HG03039 (cell line): ENCODE results near the gene RAPH1.
"Not testable (repeated sequence)": the region's sequence is repeated elsewhere in the genome, so short reads cannot be mapped to it uniquely, and the experiment has no call there.

ENCODE experiments used
- ATAC-seq: cut with Tn5 transposase; IDR thresholded peaks from one replicate; pipeline ENCODE4 v1.9.1; 2021; ENCODE audit warnings: mild to moderate bottlenecking, moderate library complexity; ENCODE audit not compliant: unreplicated experiment

RAPH1 gene

DNA sequence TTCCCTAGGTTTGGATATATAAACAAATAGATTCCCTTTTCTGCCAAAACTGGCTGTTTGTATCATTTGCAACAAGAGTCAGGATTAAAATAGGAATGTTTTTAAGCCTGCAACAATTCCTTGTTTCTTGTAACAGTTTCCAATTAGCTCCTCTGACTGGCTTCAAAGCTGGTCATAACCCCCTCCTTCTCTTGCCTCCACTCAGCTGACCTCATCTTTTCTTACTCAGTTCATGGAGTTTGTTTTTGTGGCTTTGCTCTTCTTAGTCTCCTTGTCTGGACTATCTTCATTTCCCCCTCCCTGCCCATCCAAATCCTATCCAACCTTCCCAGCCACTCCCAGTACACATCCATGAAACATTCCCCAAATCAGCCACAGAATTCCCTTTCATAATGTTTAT is 14.3 kb upstream of the RAPH1 start:
- no peak for ATAC-seq

DNA sequence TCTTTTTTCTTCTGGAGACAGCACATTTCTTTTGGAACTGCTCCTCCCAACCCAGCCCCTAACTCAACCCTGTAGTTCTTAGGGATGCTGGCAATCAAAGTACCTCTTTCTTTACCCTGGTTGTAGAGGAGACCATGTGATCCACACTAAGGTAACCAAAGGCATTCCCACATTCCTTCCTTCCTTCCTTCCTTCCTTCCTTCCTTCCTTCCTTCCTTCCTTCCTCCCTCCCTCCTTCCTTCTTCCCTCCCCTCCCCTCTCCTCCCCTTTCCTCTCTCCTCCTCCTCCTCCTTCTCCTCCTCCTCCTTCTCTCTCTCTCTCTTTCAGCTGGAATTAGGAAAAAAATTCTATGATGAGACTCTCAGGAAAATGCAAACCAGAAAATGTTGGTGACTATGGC is 13.8 kb upstream of the RAPH1 start:
- no peak for ATAC-seq

DNA sequence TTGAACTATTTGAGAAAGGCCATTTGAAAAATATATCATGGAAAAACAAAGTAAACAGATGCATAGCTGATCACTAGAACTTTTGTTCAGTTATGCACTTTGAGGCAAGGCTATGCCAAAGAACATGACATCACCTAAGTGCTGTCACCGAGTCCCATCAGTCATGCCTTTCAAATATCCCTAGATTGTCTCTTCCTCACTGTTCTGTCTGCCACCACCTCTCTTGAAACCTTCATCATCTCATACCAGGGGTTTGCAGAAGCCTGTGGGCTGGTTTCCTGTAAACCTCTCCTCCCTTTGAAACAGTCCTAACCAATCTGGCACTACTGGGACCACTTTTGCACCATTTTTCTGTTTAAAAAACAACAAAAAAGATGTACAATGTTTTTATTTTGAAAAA is 12.3 kb upstream of the RAPH1 start:
- no peak for ATAC-seq

DNA sequence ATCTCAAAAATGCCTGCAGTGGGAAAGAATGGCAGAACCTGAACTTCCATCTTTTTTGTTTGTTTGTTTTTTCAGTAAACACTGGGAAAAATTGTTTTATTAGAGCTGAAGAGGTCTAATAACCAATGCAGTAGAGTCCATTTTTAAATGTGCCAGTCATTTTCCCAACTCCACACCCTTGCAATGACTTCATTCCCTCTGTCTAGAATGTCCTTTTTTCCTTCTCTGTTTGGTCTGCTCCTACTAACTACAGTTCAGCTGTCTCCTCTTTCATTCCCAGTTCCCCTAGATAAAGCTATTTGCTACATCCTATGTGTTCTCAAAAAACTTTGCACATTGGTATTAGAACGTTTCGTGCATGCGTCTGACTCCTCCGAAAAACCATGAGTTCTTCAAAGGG is 9.3 kb upstream of the RAPH1 start:
- ATAC-seq, result no peak

DNA sequence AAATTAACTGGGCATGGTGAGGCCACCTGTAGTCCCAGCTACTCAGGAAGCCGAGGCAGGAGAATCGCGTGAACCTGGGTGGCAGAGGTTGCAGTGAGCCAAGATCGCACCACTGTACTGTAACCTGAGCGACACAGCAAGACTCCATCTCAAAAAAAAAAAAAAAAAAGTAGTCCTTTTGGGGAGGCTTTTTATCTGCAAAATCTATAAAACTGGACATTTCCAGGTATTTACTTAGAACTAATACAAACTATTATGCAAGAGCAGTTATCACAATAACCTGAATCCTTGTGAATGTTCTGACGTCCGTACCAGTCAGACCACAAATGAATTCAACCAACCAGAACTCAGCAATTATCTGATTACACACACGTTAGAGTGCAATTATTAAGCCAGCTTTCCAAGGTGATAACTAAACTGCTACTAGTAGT is 8.8 kb upstream of the RAPH1 start:
- ATAC-seq, result no peak

DNA sequence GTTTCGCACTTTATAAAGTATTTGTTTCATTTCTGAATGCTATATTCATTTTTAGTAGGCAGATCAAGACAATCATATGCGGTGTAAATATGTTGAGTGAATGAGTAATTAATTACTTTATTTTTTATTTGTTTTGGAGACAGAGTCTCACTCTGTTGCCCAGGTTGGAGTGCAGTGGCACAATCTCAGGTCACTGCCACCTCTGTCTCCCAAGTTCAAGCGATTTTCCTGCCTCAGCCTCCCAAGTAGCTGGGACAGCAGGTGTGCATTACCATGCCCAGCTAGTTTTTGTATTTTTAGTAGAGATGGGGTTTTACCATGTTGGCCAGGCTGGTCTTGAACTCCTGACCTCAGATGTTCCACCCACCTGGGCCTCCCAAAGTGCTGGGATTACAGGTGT is 5.5 kb upstream of the RAPH1 start:
- not testable (repeated sequence) for ATAC-seq

DNA sequence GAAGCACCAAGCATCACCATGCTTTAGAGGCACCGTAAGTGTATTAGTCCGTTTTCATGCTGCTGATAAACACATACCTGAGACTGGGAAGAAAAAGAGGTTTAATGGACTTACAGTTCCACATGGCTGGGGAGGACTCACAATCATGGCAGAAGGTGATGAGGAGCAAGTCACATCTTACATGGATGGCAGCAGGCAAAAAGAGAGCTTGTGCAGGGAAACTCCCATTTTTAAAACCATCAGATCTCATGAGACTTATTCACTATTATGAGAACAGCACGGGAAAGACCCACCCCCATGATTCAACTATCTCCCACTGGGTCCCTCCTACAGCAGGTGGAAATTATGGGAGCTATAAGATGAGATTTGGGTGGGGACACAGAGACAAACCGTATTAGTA is 3.1 kb upstream of the RAPH1 start:
- ATAC-seq, result not testable (repeated sequence)

DNA sequence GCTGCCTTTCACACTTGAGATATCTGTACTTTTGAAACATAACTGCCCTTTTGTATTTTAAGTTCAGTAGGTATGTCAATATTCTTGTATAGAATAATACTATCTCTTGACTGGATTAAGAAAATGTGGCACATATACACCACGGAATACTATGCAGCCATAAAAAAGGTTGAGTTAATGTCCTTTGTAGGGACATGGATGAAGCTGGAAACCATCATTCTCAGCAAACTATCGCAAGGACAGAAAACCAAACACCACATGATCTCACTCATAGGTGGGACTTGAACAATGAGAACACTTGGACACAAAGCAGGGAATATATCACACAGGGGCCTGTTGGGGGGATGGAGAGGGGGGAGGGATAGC is 1.5 kb upstream of the RAPH1 start:
- ATAC-seq, result not testable (repeated sequence)

DNA sequence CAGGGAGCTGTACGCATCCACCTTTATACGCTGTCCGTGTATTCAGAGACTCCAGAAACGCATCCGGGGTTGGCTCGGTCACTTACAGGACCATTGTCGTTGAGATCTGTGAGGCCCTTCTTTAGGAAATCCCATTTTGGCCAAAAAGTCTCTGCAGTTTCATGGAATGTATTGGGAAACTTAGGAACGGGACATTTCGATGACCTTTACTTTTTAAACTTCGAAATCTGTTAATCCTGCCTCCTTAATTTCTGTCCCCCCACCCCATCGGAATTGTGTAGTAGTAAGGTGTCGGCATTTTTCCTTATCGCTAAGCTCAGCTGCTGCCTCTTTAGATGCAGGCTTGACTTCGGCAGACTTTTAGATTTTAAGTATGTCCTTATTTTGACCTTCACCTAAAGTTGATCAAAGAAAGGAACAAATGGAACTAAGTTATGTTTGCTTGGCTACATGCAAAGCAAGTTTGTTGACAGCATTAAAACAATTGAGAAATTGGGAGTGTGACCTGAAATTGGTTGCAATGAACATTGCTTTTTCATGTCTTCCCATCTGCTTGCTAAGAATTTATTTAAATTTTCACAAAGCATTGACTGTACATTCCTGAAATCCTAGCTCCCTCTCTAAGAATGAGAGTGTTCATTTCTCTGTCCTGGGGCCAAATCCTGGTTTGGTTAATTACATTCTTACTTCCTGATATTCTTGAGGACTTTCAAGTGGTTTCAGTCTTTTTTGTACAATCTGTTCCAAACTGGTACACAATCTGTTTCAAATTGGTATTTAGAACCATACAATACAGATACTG is 884 bp upstream of the RAPH1 start:
- ATAC-seq, result no peak

DNA sequence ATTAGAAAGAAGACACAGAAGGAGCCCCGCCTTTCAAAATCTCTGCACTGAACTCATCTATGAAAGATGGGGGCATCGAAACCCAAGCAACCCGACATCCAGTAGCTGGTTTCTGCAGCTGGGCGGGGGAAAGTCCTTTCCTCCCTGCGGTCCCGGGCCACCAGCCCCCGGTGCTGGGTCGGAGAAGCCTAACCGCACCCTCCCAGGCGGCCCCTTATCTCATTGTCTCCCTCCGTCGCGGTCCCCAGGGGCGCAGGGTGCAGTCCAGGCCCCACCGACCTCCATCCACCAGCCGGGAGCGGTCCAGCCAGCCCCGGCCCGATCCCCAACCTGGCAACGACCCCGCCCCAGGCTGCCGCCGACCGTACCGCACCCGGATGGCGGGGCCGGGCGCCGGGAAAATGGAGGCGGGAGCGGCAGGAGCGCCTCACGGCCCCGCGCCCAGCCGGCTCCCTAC is 452 bp downstream of the RAPH1 start:
- ATAC-seq, result peak; percentile 23

DNA sequence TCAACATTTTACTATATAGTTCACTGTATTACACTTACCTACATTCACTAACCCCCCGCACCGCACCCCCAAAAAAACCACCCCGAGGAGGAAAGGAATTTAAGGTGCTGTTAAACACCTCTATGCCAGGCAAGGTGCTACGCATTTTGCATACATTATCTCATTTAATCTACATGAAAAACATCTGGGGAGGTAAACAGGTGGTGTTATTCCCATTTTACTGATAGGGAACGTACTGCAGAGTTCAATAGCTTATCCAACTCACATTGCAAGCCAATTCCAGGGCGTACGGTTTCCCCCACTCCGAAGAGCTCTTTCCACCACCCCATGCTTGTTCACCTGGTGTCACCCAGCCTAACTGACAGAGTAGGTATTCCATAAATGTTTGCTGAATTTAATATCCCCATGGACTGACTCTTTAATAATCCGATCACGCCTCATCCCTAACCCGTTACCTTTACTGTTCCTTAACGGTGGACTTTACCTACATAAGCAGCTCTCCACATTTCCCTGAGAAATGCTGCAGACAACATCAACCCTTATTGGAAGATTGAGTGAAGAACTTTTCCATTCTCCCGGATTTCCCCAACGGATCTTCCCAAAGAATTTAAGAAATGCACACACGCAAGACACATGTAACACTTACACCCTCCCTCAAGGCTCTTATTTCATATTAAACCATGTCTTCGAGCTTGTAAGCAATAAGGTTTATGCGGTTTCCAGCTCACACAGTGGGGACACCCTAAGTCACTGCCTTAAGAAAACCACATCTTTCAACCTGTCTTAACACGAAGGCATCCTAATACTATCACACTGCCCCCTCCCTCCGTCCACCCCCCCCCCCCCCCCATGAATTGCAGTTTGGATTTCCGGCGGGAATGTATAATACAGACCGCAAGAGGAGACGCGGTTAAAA is 1.2 kb downstream of the RAPH1 start:
- no peak for ATAC-seq

DNA sequence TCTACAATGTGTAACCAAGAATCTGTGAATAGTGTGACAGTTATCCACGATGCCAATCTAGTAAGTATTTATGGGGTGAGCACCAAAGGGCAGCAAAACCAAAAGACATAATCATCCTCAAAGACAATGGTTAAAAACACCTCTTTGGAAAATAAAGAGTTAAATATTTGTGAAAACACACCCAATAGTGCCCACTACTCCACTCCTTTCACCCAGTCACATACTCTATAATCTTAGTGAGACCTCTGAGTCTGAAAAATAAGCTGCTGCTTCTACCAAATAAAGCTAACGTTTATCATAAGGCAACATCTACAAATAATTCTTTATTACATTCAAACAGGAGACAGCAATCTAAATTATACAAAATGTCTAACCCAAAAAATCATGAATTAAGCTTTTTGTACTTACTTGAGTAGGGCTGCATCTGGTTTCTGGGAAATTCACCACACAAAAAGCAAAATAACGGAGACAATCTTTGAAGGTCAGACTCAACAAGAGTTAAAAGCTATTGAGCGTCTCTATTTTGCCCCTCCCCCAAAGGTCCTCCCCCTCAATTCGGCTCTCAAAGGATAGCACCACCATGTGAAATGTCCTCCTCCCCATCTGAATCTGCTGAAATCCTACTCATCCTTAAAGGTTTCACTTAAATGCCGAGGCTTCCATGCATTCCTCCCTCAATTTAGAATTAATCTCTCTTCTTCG is 2.0 kb downstream of the RAPH1 start:
- ATAC-seq, result no peak

DNA sequence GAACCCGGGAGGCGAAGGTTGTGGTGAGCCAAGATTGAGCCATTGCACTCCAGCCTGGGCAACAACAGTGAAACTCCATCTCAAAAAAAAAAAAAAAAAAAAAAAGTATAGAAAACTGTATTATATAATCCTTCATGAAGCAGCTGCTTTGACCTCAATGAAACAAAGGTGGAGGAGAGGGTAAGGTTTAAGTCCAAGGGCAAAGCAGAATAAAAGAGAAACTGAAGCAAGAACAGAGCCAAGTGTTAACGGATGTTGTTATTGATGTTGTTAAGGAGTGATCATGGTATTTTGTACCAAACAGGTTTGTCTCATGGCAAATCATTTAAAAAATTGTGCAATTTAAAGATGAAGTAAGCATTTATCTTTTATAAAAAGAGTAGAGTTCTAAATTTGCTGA is 7.4 kb downstream of the RAPH1 start:
- ATAC-seq, result no peak

DNA sequence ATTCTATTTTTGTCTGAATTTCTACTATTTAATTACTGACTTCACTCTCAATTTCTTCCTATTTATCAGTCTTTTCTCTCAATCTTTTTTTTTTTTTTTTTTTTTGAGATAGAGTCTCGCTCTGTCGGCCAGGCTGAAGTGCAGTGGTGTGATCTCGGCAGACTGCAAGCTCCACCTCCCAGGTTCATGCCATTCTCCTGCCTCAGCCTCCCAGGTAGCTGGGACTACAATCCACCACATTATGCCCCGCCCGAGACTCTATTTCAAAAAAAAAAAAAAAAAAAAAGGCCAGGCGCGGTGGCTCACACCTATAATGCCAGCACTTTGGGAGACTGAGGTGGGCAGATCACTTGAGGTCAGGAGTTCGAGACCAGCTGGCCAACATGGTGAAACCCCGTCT is 21.8 kb downstream of the RAPH1 start:
- ATAC-seq, result not testable (repeated sequence)

DNA sequence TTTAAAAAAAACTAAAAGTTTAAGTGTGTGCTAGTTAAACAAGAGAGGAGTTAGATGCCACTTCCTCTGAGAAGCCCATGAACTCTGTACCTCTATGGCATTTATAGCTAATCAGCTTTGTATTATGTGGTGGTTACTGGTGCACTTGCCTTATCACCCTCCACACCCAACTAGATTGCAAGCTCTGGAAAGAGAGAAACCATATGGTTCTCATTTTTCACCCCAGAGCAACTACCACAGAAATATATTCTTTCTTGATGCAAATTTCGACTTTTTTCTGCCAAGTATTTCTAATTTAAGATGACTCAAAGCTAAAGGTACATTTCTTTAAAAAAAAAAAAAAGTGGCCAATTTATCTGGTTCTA is 24.2 kb downstream of the RAPH1 start:
- no peak for ATAC-seq

DNA sequence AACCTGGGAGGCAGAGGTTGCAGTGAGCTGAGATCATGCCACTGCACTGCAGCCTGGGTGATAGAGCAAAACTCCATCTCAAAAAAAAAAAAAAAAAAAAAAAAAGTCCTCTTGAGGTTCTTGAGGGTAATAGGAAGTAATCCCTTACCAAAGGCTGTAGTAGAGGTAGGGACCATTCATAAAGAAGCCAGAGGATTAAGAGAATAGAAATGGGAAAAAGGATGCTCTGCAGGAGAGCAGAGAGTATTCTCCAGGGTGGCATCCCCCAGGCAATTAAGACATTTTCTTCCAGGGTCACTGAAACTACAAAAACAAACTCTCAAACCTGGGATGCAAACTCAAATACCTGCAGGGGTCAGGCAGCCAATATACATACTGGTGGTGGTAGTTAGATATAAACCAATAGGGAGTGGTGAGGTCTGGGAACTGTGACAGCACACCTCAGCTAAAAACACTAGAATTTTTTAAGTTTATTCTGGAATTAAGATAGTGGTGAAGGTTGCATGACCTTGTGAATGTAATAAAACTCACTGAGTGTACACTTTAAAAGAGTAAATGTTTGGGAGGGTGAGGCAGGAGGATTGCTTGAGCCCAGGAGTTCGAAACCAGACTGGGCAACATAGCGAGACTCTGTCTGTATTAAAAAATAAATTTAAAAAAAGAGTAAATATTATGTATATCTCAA is 24.7 kb downstream of the RAPH1 start:
- no peak for ATAC-seq

DNA sequence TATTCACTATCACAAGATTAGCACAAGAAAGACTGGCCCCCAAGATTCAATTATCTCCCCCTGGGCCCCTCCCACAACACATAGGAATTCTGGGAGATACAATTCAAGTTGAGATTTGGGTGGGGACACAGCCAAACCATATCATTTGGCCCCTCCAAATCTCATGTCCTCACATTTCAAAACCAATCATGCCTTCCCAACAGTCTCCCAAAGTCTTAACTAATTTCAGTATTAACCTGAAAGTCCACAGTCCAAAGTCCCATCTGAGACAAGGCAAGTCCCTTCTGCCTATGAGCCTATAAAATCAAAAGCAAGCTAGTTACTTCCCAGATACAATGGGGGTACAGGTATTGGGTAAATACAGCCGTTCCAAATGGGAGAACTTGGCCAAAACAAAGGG is 31.6 kb downstream of the RAPH1 start:
- not testable (repeated sequence) for ATAC-seq

DNA sequence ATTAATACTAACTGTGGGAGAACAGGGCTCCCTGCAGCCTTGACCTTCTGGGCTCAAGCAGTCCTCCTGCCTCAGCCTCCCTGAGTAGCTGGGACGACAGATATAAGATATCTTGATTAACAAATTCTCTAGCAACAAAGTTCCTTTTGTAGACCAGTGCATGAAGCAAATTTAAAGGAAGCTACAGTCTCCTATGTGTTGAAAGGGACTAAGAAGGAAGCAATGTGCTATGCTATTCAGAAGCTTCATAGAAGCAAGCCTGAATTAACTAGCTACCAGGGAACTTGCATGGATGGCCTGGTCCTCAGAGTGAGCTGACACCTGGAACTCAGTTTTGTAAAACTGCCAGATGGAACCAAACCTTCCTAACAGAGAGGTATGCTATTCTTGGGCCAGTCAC is 33.2 kb downstream of the RAPH1 start:
- ATAC-seq, result no peak

DNA sequence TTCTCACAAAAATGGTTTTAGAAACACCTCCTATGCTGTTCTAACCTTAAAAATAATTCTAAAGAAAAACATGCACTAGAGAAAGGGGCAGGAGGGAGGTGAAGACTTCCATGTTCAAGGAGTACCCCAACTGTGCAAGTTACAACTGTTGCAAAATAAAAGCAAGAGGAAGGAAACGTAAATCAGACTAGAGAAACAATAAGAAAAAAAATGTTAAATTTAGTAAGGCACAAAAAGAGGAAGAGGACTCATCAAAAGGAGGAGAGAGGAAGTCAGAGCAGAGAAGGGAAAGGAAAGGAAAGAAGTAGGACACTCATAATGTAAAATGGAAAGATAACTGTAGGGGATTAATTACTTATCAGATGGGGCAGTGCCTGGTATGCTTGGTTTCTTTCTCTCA is 34.1 kb downstream of the RAPH1 start:
- ATAC-seq, result no peak

DNA sequence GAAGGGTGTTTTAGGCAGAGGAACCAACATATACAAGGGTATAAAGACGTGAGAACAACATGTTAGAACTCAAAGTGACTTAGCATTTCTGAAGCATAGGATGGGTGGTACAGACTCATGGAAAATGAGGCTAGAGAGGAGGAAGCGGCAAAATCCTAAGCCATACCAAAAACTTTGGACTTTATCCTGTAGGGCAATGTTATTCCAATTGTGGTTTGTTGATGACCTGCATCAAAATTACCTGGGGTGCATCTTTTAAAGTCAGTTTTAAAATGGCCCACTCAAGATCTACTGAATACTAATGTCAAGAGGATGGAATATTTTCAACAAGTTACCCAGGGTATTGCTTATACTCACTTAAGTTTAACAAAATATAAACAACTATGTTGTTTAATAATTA is 34.8 kb downstream of the RAPH1 start:
- ATAC-seq, result no peak

DNA sequence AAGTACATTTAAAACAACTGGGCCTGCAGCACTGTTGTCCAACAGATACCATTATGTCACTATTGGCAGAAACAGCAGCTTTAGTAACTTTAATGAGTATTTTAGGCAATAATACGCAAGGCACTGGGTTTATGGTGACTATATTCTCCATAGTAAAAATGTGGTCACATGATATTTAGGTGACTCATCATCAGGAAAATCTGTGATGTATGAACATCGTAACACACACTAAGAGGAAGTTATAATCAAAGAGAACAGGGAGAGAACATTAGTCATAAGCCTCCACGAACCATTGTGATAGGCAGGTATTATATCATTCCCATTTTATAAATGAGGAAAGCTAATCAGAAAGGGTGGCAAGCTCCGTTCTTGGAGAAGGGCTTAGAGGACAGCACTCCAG is 36.9 kb downstream of the RAPH1 start:
- no peak for ATAC-seq
